PC-9 (cell line): ENCODE measurements around the gene MBTPS1.

Source experiments
- EZH2 ChIP-seq: fragments of 200-600 bp; sonication (generic); IDR thresholded peaks from 2 replicates; pipeline ENCODE4 v1.8.0; 2017; ENCODE audit warnings: antibody characterized with exemption, low read depth
- TF ChIP-seq, protein P1 (sequence below): fragments of 200-600 bp; sonication (generic); conservative IDR thresholded peaks from 2 replicates; pipeline ENCODE4 v1.6.1; 2017; ENCODE audit warnings: mixed run types, antibody characterized with exemption, mild to moderate bottlenecking, moderate library complexity

DNA sequence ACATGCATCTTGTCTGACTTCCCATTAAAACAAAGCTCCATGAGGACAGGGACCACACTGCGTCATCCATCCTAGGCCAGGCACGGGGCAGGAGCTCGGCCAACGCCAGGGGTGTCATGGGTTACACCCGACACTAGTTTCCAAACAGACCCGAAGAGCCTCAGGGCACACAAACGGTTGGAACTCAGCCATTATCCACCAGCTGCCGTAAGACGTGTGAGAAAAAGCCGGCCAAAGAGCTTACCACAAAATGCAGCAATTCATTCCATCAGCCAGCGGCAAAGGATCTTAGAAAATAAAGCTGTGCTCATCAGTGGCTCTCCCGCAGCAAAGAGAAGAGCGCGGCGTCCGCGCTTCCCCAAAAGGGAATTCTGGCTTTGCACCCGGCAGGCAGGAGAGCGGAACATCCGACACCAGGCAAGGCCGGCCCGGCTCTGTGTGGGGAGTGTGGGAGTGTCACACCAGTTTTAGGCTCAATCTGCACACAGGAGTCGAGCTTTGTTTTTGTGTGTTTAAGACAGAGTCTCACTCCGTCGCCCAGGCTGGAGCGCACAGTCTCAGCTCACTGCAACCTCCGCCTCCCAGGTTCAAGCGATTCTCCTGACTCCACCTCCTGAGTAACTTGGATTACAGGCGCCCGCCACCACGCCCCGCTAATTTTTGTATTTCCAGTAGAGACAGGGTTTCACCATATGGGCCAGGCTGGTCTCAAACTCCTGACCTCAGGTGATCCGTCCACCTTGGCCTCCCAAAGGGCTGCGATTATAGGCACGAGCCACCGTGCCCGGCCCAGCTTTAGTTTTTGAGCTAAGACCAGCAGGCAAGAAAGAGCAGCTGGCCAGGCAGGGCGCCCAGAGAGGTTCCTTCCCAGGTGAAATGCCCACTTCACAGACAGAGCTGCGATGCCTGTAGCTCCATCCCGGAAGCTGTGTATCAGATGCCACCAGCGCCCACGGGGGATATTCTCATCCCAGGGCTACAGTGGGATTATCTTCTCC lies 75.6 kb downstream of the MBTPS1 start:
- TF ChIP-seq, protein P1, sequence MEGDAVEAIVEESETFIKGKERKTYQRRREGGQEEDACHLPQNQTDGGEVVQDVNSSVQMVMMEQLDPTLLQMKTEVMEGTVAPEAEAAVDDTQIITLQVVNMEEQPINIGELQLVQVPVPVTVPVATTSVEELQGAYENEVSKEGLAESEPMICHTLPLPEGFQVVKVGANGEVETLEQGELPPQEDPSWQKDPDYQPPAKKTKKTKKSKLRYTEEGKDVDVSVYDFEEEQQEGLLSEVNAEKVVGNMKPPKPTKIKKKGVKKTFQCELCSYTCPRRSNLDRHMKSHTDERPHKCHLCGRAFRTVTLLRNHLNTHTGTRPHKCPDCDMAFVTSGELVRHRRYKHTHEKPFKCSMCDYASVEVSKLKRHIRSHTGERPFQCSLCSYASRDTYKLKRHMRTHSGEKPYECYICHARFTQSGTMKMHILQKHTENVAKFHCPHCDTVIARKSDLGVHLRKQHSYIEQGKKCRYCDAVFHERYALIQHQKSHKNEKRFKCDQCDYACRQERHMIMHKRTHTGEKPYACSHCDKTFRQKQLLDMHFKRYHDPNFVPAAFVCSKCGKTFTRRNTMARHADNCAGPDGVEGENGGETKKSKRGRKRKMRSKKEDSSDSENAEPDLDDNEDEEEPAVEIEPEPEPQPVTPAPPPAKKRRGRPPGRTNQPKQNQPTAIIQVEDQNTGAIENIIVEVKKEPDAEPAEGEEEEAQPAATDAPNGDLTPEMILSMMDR, result no peak
- no peak for TF ChIP-seq EZH2
